ENCODE results near the gene DLG2. TPM values are rescaled to one million over a fixed set of nuclear protein-coding genes. Genes with fewer than 3 reads are reported as not detected.
"Not testable (repeated sequence)": the region's sequence is repeated elsewhere in the genome, so short reads cannot be mapped to it uniquely, and the experiment has no call there.

Gene DLG2
- total RNA-seq, 4 donors from 2014 or later: 6.5 to 14.6 (median 7.2) TPM

- Histone ChIP-seq H3K4me3 (no peak overlapping the region), H3K36me3 (no peaks in the 10 kb centered on the region), H3K27me3 (no peaks in the 10 kb centered on the region), H3K4me1 (no peaks in the 10 kb centered on the region), H3K9me3 (no peaks in the 10 kb centered on the region), H3K27ac (no peak overlapping the region)
- DNase-seq (ENCODE audit: low spot score in 2 of 2): no peak
- no peak for TF ChIP-seq CTCF (IDR thresholded peaks at IDR 0.05)
- TF ChIP-seq EP300 (IDR thresholded peaks at IDR 0.05): no peak
- TF ChIP-seq POLR2A (IDR thresholded peaks at IDR 0.05): no peak
- 25 to 46% methylated on average over 1 of the region's 1 CpG for WGBS, 2 donors
Observed at GRCh38 chr11:85118151-85118550, 509.0 kb downstream of the DLG2 start.

- TF ChIP-seq EP300 (IDR thresholded peaks at IDR 0.05): no peak
- WGBS, 2 donors: 82 to 83% methylated on average over 2 of the region's 2 CpGs
Observed at GRCh38 chr11:85115798-85116197, 511.3 kb downstream of the DLG2 start.

GRCh38 chr11:85114786-85115185 lies 512.4 kb downstream of the DLG2 start:
- 46 to 54% methylated on average over 2 of the region's 2 CpGs for WGBS, 2 donors
- no peak overlapping the region for H3K4me3 ChIP-seq
- TF ChIP-seq POLR2A (IDR thresholded peaks at IDR 0.05): no peak
- TF ChIP-seq EP300 (IDR thresholded peaks at IDR 0.05): no peak
- no peak for TF ChIP-seq CTCF (IDR thresholded peaks at IDR 0.05)

More at GRCh38 chr11:85115798-85116197, 511.3 kb downstream of the DLG2 start:
- H3K4me1 ChIP-seq: no peaks in the 10 kb centered on the region
- no peak overlapping the region for H3K4me3 ChIP-seq
- no peak for DNase-seq (ENCODE audit: low spot score in 2 of 2)
- no peaks in the 10 kb centered on the region for H3K9me3 ChIP-seq
- H3K36me3 ChIP-seq: no peaks in the 10 kb centered on the region
- H3K27me3 ChIP-seq: no peaks in the 10 kb centered on the region
- no peak overlapping the region for H3K27ac ChIP-seq

GRCh38 chr11:85110246-85110645 lies 516.9 kb downstream of the DLG2 start:
- 77 to 80% methylated on average over 1 of the region's 1 CpG for WGBS, 2 donors
- DNase-seq (ENCODE audit: low spot score in 2 of 2); H3K27ac ChIP-seq; H3K27me3 ChIP-seq; H3K4me1 ChIP-seq; H3K9me3 ChIP-seq; H3K36me3 ChIP-seq; H3K4me3 ChIP-seq: not testable (repeated sequence)

More at GRCh38 chr11:85114786-85115185, 512.4 kb downstream of the DLG2 start:
- no peaks in the 10 kb centered on the region for H3K36me3 ChIP-seq
- no peak overlapping the region for H3K27ac ChIP-seq
- no peak for DNase-seq (ENCODE audit: low spot score in 2 of 2)
- H3K9me3 ChIP-seq: no peaks in the 10 kb centered on the region
- H3K4me1 ChIP-seq: no peaks in the 10 kb centered on the region
- no peaks in the 10 kb centered on the region for H3K27me3 ChIP-seq

GRCh38 chr11:85109141-85109540 lies 518.0 kb downstream of the DLG2 start:
- no peak for DNase-seq (ENCODE audit: low spot score in 2 of 2)
- H3K27ac ChIP-seq: no peak overlapping the region
- H3K9me3 ChIP-seq: no peaks in the 10 kb centered on the region
- no peaks in the 10 kb centered on the region for H3K27me3 ChIP-seq
- H3K4me1 ChIP-seq: no peaks in the 10 kb centered on the region
- TF ChIP-seq CTCF (IDR thresholded peaks at IDR 0.05): no peak
- no peak for TF ChIP-seq EP300 (IDR thresholded peaks at IDR 0.05)
- no peak for TF ChIP-seq POLR2A (IDR thresholded peaks at IDR 0.05)
- no peak overlapping the region for H3K4me3 ChIP-seq
- WGBS, 2 donors: 71 to 73% methylated on average over 4 of the region's 4 CpGs
- no peaks in the 10 kb centered on the region for H3K36me3 ChIP-seq

GRCh38 chr11:85105868-85106267 lies 521.3 kb downstream of the DLG2 start:
- no peak for TF ChIP-seq CTCF (IDR thresholded peaks at IDR 0.05)
- TF ChIP-seq POLR2A (IDR thresholded peaks at IDR 0.05): no peak
- TF ChIP-seq EP300 (IDR thresholded peaks at IDR 0.05): no peak
- Histone ChIP-seq H3K36me3 (no peaks in the 10 kb centered on the region), H3K27me3 (no peaks in the 10 kb centered on the region), H3K9me3 (peaks cover 0 to 8% (median 0%) of the 10 kb centered on the region in 4 donors), H3K4me3 (no peak overlapping the region), H3K27ac (no peak overlapping the region), H3K4me1 (no peaks in the 10 kb centered on the region)
- no peak for DNase-seq (ENCODE audit: low spot score in 2 of 2)

All from tibial nerve (tissue), 4 donors.